ENCODE measurements around the gene NXPH3.

The NXPH3 gene

DNA sequence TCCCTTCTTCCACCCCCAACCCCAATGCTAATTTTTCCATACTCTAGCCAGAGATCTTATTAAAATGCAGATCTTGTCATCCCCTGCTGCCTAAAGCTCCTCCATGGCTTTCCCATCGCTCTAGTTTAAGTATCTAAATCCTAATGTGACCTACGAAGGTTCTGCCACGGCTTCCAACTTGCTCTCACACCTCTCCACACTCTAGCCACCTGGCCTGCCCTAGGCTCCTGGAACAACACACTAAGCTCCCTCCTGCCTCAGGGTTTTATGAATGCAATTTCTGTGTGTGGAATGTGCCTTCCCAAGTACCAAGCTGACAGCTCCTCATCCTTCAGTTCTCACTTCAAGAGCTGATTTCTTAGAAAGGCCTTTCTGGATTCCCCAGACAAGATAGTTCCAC lies 16.6 kb downstream of the NXPH3 start:
- DNase-seq (ENCODE audit: low read depth in 2 of 2): no peak

DNA sequence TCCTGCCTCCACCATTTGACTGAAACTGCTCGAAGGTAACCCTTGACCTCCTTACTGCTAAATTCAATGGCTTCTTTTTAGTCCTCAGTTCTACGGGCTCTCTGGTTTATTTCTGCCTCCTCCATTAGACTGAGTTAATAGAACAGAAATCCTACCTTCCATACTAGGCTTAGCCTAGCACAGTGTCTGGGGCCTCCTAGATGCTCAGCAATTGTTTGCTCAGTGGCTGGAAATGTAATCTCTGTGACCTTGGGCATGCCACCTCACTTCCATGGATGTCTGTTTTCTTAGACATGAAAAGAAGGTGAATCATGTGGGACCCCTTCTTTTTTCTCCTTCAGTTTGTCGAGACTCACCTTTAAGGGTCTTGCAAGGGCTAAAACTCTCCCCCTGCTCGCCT lies 19.7 kb downstream of the NXPH3 start:
- DNase-seq (ENCODE audit: low read depth in 2 of 2): no peak

DNA sequence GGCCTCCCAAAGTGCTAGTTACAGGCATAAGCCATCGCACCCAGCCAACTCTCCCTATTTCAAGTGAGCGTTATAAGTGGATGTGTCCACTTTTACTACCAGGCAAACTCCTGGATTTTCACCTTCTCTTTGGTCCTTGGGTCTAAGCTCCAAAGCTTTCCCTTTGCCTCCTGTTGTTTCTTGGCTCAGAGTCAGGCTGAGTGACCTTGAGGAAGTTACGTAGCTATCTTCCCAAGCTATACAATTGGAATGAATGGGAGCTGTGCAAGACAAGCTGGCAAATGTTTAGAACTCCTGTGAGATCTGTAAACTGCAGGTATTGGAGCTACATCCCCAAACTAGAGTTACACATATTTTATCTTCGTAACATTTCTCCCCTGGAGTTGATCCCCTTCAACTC lies 20.3 kb downstream of the NXPH3 start:
- no peak for DNase-seq (ENCODE audit: low read depth in 2 of 2)

DNA sequence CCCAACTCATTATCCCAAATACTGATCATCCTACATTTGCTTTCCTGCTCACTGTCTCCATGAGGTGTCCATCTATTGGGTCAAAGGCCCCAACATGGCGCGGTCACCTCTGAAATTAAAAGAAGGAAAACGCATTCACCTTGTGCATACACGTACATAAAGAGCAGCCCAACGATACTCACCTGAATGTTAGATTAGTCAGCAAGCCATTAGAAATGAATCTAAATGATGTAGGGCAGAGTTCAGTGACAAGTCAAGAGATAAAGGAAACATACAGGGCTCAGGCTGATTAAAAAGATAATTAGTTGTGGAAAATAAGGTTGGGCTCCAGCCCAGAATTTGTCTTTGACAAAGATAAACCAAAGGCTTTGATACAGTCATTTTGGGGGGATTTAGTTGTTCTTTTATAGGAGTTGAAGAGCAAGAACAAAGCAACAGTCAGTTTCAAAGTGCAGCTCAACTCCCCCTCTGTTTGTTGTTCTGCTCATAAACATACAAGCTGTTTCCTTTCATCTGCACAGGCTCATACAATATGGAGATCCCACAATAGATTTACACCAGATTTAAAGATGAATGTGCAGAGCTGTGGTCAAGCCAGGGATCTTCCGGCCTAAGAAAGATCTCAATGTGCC lies 21.1 kb downstream of the NXPH3 start:
- no peak for DNase-seq (ENCODE audit: low read depth in 2 of 2)

DNA sequence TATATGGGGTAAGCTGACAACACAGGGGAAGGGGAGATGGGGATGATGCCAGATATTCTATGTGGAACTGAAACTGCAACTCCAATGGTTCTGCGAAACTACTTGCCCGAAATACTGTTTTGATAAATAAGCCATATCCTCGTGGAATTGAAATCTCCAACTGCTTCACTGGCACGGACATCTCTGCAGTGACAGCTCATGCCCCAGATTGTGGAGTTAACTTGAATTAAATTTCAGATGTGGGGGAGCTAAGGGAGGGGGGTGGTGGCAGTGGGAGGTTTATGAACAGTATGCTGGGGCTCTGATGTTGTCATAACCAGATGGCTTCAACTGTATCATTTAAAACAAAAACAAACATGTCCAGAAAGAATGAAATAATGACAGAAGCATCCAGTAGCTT lies 21.8 kb downstream of the NXPH3 start:
- DNase-seq (ENCODE audit: low read depth in 2 of 2): no peak

DNA sequence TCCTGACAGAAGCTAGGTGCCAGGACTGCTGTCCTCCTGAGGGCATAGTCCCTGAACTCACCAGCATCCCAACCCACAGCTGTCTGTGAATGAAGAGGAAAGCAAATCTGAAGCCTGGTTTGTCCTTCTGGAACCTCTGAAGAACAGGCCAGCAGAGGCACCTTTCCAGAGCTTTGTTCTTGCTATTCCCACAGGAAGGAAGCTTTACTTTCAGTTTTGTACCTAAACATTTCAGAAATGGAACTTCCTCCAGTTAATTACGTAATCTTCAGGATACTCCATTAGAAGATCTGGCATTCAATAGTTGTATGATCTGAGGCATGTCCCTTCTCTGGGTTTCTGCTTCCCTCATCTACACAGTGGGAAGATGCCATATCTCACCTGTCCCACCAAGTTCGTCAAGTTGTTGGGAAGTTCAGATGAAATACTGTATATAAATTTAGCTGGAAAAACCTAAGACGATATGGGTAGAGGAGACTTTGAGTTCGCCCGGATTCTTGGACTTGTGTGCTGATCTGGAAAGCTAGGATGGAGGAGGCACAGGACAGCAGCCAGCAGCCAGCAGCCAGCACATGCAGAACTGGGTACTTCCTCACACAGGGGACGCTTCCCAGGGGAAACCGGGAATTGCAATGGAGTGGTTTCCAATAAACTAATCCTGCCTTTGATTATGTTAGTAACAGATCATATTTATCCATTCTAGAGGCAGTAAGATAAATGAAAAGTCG lies 22.4 kb downstream of the NXPH3 start:
- no peak for DNase-seq (ENCODE audit: low read depth in 2 of 2)

DNA sequence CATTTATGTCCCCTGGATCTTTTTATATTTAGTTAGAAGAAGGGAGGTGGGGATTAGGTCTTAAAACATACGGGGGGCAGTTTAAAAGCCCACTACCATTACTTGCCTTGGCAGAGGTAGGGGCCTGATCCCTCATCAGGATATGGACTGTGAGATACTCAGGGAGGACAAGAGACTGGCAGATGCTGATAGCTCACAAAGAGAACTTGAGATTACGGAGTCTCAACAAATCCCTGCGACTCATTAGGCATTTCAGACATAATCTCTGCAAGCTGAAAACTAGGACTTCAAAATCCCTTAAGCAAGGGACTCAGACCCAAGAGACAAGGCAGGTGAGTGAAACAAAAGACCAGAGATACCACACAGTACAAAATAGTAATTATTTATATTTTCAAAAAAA lies 23.2 kb downstream of the NXPH3 start:
- DNase-seq (ENCODE audit: low read depth in 2 of 2): no peak

DNA sequence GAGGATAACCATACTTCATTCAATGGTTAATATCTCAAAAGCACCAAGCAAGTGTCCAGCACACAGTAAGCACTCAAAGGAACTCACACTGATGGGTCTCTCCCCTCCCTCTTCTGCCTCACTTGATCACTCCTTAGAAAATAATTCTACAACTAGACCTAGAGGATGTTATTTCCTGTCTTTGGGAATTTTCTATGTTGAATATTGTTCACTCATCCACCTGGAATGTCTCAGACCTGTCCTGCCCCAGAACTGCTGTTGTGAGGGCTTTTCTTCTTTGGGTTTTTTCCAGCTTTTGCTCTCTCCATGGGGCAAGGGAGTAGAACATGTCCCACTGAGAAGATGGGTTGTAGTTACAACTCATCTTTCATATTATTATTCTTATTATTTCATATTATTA lies 25.3 kb downstream of the NXPH3 start:
- no peak for DNase-seq (ENCODE audit: low read depth in 2 of 2)

DNA sequence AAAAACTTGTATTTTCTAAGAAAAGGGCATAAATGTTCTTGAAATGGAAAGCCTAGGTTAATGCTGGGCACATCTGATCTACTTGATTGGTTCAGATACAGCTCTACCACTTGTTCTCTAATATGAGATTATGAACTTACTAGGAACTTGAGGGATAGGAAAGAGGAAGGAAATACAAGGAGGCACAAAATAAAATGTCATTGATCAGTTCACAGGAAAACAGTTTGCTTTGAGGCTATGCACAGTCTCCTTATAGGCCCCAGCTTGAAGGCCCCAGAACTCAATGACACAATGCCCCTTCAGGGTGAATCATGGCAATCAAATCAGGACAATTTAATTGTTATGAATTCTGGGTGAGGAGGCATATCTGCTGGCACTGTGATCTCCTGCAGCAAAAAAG lies 27.1 kb downstream of the NXPH3 start:
- no peak for DNase-seq (ENCODE audit: low read depth in 2 of 2)

DNA sequence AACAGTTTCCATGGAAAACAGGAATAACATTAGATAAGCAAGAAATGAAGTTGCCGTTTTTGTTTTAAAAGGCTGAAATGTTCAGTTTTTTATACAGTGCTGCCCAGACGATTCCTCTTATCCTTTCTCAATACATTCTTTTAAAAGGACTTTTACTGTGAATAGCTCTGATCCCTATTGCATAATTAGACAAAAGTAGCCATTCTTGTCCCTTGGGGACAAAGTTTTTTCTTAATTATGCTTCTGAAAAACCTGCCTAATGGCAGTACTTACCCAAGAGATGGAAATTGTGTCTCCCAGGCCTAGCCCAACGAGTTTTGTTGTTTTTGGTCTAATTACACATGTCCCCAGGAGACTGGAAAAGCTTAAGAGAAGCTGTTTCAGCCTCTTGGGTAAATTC lies 27.6 kb downstream of the NXPH3 start:
- no peak for DNase-seq (ENCODE audit: low read depth in 2 of 2)

DNA sequence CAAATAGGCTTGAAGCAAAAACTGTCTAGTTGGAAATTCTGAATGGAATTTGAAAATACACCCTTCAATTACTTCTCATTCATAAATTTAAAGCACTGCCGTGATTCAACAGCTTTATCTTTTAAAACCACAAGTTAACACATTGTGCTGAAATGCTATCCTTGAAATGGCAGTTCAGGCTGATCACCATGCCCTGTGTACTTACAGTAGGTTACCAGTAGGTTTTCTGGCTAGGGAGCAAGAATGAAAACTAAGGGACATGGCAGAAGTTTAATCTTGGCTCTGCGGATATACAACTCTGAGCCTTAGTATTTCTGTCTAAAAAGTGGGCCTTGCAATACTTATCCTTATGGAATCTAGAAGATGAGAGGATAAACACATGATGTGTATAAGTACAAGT lies 28.0 kb downstream of the NXPH3 start:
- no peak for DNase-seq (ENCODE audit: low read depth in 2 of 2)

DNA sequence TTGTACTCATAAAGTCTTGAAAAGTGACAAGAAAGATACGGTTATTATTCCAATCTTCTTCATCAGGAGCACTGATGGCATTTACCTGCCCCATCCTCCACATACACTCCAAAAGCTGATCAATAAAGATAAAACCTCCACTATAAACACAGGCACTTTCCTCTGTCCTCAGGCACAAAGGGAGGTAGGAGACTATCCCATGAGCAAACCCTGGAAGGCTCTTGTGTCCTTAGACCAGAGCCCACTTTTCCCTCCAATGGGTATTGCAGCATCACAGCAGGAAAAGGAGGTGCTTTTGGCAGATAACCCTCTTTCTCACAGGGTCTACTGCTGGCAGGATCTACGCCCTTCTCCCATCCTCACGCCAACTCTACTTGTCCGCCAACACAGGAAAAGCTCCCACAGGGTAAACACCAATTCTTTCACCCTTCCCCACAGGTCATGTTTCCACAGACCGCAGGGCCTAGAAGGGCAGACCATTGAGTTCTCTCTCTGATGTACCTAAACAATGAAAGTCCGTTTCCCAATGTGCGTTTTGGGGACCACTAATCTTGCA lies 28.7 kb downstream of the NXPH3 start:
- DNase-seq (ENCODE audit: low read depth in 2 of 2): no peak

DNA sequence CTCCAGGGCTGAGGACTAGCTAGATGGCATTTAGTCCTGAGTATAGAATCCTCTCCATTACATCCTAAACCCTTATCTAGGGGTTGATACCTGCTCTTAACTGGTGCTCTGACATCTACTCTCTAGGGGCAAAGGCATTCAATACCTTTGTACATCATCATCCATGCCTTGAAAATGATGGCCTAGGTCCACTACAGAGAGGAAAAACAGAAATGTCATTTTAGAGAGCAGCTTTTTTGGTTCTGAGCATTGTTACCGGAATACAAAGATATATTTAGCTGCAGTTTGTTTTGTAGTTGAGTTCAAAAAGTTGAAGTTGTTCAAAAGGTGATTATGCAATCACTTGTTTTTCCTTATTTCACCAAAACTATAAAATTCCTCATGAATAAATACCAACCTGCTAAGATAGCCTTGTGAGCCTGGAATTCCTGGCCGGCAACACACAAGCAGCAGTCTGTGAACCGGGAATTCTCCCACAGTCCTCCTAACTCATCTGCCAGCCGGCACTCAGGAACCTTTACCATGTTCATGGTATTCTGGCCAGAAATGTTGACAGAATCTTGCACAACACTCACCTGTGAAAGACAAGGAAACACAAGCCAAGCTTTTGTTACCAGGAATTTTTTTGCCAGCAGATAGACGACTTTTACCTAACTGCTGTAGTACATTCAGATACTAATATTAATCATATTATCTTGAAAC lies 35.4 kb downstream of the NXPH3 start:
- no peak for DNase-seq (ENCODE audit: low read depth in 2 of 2)

DNA sequence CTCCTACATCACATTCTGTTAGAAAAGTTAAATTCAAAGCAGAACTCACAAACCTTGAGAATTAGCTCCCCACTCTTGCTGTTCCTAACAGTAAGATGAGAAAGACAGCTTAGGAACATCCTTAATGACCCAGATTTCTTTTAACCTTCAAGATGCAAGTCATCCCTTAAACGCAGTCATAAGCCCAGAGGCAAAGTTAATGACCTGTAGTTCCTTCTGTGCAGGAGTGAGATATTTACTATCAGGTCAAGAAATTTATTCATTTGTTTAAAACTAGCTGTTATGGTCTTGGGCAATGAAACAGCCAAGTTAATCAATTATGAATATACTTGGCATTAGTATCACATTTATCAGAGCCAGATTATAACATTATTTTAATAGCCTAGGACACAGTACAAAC lies 37.1 kb downstream of the NXPH3 start:
- DNase-seq (ENCODE audit: low read depth in 2 of 2): no peak

DNA sequence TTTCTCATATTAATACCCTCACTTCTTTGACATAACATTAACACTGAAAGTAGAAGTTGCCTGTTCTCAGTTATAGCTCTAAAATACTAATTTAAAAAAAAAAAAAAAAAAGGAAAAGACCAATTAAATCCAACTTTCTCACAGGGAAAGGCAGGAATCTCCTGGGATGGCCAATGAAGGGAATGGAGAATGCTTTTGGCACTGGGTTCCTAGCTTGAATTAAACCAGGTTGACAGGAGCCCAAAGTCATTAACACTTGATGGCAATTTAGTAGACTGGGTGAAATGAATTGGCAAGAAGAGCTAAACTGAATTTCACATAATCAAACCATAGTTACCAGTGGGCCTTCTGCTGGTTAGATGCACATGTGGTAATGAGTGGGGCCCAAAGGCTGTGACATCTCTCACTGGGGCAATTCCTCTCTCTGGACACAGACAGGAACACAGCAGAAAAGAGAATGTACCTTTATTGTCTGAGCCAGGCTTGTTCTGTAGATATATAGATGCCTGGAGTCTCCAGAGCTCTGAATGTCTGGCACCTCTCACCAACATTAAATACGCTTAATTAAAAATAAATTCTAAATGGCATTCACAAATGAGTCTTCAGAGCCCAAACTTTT lies 37.6 kb downstream of the NXPH3 start:
- DNase-seq (ENCODE audit: low read depth in 2 of 2): no peak

DNA sequence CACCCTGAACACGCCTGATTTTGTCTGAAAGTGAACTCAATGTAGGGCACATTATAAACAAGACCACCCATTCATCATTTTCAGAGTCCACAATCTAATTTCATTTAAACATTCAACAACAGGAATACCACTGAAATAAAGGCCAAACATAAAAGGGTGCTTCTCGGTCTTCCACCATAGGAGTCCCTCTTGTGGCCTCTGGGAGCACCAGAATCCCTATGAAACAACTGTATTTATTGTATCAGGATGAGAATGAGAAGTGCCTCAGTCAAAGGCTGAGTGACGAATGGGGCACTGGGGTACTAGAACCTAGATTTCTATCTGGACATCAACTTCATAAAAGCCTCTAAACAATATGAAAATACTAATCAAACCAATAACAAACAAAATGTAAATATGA lies 40.4 kb downstream of the NXPH3 start:
- DNase-seq (ENCODE audit: low read depth in 2 of 2): no peak

DNA sequence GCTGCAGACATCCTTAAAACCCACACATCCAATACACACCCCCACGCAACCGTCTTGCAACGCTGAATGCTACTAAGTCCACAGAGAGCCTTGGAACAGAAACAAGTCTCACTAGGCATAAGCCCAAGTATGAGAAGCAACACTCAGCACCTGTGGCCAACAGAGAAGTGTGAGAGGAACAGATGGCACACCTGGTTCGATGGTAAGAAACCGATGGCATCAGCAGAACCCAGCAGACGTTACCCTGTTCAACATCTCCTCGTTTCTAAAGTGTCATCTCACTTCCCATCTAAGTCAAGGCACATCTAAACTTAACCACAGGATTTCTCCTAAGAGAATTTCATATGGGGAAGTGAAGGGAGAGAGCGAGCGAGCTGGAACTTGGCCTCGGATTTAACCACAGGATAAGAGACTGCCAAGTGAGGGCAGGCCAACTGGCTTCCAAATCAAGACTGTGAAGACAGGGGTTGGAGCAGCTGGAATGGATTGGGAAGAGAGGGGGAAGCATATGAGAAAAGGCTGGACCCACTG lies 41.0 kb downstream of the NXPH3 start:
- DNase-seq (ENCODE audit: low read depth in 2 of 2): no peak

DNA sequence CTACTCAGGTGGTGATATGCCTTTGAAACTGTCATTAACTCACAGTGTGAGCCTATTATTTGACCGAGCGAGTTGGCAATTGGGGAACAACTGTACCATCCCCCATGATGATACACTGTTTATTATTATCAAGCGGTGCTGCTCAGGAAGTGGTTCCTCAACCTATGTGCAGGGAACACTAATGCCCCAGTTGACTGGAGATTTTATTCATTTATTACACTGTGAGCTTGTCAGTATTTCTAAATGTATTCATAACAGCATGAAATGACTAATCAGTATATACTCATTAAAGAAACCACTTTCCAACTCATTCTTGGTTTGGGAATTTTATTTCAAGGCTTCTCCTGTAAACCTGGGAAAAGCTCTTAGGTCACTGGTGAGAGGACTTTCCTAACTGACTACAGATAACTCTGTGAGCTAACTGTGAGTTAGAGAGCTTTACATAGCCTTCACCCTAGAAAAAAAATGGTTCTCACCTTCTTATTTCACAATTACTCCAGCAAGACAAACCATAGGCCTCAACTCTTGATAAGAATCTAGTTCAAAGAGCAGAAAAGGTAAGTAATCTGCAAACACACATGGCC lies 42.4 kb downstream of the NXPH3 start:
- DNase-seq (ENCODE audit: low read depth in 2 of 2): no peak

DNA sequence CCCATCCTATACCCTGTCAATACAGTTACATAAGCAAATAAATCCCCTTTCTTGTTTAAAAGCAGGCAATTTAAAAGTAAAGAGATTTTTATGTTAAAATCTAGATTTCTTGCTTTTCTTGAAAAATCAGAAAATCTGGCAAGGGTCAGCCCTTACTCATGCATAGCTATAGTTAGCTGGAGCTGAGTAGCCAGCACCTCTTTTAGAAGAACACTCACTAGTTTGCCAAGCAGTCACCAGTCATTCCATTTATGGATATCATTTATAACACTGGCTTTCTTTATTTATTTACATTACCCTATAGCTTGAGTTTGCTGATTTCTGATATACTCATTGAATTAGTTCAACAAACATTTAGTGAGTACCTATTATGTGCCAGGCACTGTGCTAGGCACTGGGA lies 45.7 kb downstream of the NXPH3 start:
- DNase-seq (ENCODE audit: low read depth in 2 of 2): no peak

DNA sequence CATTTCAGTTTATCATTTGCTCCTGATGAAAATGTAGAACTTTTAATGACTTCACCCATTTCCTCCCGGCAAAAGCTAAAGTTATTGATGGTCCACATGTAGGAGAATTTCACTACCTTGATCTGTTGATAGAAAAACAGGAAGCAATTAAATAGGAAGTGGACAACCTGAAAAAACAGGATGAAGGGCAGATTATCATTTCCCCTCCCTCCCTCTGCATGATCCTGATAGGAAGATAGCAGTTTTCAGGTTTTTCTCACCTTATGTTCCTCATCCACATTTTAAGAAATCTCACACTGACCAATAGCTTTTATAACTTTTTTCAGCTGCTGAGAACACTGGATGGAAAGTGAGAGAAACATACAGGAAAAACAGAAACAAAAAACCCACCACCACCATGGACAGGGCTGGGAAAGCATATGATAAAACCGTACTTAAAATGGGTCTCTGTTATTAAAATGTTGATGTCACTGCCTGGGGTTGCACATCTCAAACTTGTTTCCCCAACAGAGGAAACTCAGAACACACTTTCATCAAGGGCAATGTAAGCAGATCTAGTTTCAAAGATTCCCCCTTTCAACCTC lies 46.4 kb downstream of the NXPH3 start:
- no peak for DNase-seq (ENCODE audit: low read depth in 2 of 2)

DNA sequence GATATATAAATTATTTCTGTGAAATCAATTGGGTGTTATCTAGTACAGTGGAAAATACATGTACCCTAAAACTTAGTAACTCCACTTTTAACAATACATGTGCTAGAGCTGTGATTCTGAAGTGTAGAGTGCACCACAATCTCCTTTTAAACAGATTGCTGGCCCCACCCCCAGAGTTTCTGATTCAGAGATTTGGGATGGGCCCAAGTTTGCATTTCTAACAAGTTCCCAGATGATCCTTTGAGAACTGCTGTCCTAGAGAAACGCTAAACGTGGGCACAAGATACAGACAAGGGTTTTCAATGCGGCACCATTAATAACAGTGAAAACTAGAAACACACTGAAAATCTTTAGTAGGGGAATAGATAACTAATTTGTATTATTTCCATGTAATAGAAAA lies 49.2 kb downstream of the NXPH3 start:
- DNase-seq (ENCODE audit: low read depth in 2 of 2): no peak

DNA sequence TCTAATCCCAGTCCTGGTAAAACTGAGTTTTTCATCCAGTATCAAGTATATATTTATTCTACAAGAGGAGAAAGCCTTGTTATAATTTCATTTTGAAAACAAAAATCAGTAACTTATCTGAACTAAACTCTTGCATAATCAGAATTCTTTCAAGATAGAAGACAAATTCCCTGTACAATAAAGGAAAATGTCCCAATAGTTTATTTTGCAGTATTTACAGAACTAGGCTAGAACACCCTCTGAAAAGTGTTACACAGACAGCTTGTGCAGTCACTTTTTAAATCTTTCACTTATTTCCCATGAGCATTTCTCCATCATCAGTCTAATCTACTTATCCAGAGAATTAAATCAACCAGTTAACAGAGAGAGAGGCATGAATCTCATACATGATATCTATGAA lies 53.8 kb downstream of the NXPH3 start:
- DNase-seq (ENCODE audit: low read depth in 2 of 2): no peak
